GM12878 (cell line): Measurements from ENCODE around the gene RBM4B. TPM values are rescaled to one million over a fixed set of nuclear protein-coding genes. Genes with fewer than 3 reads are reported as not detected.

ENCODE experiments used
- ATAC-seq: fragments of 200-7000 bp; cut with Tn5 transposase; 3 replicates; pipeline ENCODE4 v1.9.1; 2020; ENCODE audit warnings: mild to moderate bottlenecking, moderate library complexity
- BruUV-seq: library from RNA; stranded (reverse); fragments of 400-500 nt; replicated peaks from 2 replicates; lab custom pipeline; 2021; lab: Mats Ljungman, UMichigan
- CTCF ChIA-PET: fragments of 300-600 bp; sonication (Branson Sonifier 250); formaldehyde crosslinking; extraction: SDS; loops from one replicate; lab custom pipeline; 2021; ENCODE audit warnings: inconsistent platforms; lab: Yijun Ruan, JAX
- POLR2A ChIA-PET: fragments of 350-600 bp; formaldehyde crosslinking; extraction: SDS; loops from one replicate; lab custom pipeline; 2021; ENCODE audit warnings: inconsistent platforms; lab: Charles Lee
- RAD21 ChIA-PET: fragments of 300-600 bp; sonication (Branson Sonifier 250); formaldehyde crosslinking; loops from one replicate; lab custom pipeline; 2023; ENCODE audit warnings: antibody characterized with exemption; ENCODE audit not compliant: unreplicated experiment; lab: Charles Lee
- SMC1A ChIA-PET: fragments of 300-600 bp; sonication (Branson Sonifier 250); formaldehyde crosslinking; loops from one replicate; lab custom pipeline; 2023; ENCODE audit not compliant: unreplicated experiment, uncharacterized antibody; lab: Charles Lee
- DNase-seq: peaks from one replicate; pipeline ENCODE4 v3.0.0-alpha.2; 2011; ENCODE audit warnings: low read depth, low spot score
- FAIRE-seq: peaks from 3 replicates; lab custom pipeline; 2011; peaks lifted over from hg19 to GRCh38; lab: Jason Lieb, UNC
- H2AFZ ChIP-seq: 2 replicates; pipeline ENCODE4 v1.6.0; 2011; ENCODE audit warnings: low read depth, low read length, control low read depth; ENCODE audit not compliant: control insufficient read depth
- H3K27ac ChIP-seq: 2 replicates; pipeline ENCODE4 v1.5.1; 2011; ENCODE audit warnings: control low read depth; ENCODE audit not compliant: control insufficient read depth, insufficient read depth
- H3K27me3 ChIP-seq, 2 experiments: replicated peaks in 1 of 2; 2 replicates each; pipeline versions ENCODE4 v1.6.0 to v1.6.1; 2011; ENCODE audit warnings: low read length in 1 of 2; ENCODE audit not compliant: control insufficient read depth in 2 of 2, insufficient read depth in 2 of 2
- H3K36me3 ChIP-seq, 2 experiments: 2 replicates each; pipeline ENCODE4 v1.5.1; 2011; ENCODE audit warnings: low read length in 1 of 2; ENCODE audit not compliant: control insufficient read depth in 2 of 2, insufficient read depth in 2 of 2
- H3K4me1 ChIP-seq: 2 replicates; pipeline ENCODE4 v1.6.1; 2011; ENCODE audit warnings: mild to moderate bottlenecking, low read length, moderate library complexity, mixed read lengths; ENCODE audit not compliant: control insufficient read depth, insufficient read depth
- H3K4me2 ChIP-seq: 2 replicates; pipeline ENCODE4 v1.6.0; 2011; ENCODE audit warnings: control low read depth; ENCODE audit not compliant: control insufficient read depth, insufficient read depth
- H3K4me3 ChIP-seq: fragments of 200-600 bp; sonication (generic); 2 replicates; pipeline ENCODE4 v1.5.1; 2016
- H3K79me2 ChIP-seq: 2 replicates; pipeline ENCODE4 v1.6.0; 2011; ENCODE audit warnings: low read length; ENCODE audit not compliant: control insufficient read depth, insufficient read depth
- H3K9ac ChIP-seq: 2 replicates; pipeline ENCODE4 v1.8.0; 2011; ENCODE audit warnings: low read length, control low read depth, mixed read lengths; ENCODE audit not compliant: control insufficient read depth, insufficient read depth
- H3K9me3 ChIP-seq: replicated peaks from 3 replicates; pipeline ENCODE4 v1.5.1; 2011; ENCODE audit warnings: mild to moderate bottlenecking, low read length; ENCODE audit not compliant: control insufficient read depth, insufficient read depth
- H4K20me1 ChIP-seq: 2 replicates; pipeline ENCODE4 v1.6.0; 2011; ENCODE audit not compliant: control insufficient read depth, insufficient read depth
- MEF2B ChIP-seq: fragments of 450-650 bp; IDR thresholded peaks from 2 replicates; pipeline ENCODE4 v1.6.1; 2018; ENCODE audit warnings: mild to moderate bottlenecking, moderate library complexity; ENCODE audit not compliant: partially characterized antibody, poor library complexity, severe bottlenecking
- NR2F1 ChIP-seq: fragments of 450-650 bp; conservative IDR thresholded peaks from 2 replicates; pipeline ENCODE4 v1.6.1; 2017; ENCODE audit warnings: mild to moderate bottlenecking
- RBBP5 ChIP-seq: fragments of 200-600 bp; sonication (generic); conservative IDR thresholded peaks from 2 replicates; pipeline ENCODE4 v1.6.1; 2016
- RCOR1 ChIP-seq: conservative IDR thresholded peaks from 2 replicates; pipeline ENCODE4 v1.6.1; 2012; ENCODE audit warnings: low read depth, low read length, improper control_type of control experiment
- STAT3 ChIP-seq: IDR thresholded peaks from 2 replicates; pipeline ENCODE4 v1.6.1; 2011; ENCODE audit warnings: low read depth, low read length, improper control_type of control experiment
- ZNF274 ChIP-seq: IDR thresholded peaks from one replicate; pipeline ENCODE4 v1.8.0; 2011; ENCODE audit not compliant: insufficient read length, insufficient read depth
- WGBS: methylation state at CpG from one replicate; pipeline ENCODE4 v1.1.6; 2016; ENCODE audit warnings: low lambda C conversion rate; ENCODE audit not compliant: insufficient replicate concordance, insufficient coverage; ENCODE audit errors: missing lambda C conversion rate; 5-methylcytosine and 5-hydroxymethylcytosine counted together
- in situ Hi-C: fragments of 300-500 bp; cut with MboI; formaldehyde crosslinking; loops from 9 replicates; pipeline ENCODE4 v1.14.3; 2018; ENCODE audit warnings: mixed read lengths
- intact Hi-C: fragments of 100-400 bp; cut with micrococcal nuclease; formaldehyde crosslinking; loops from one replicate; pipeline ENCODE4 v1.14.2; 2022; ENCODE audit not compliant: unreplicated experiment
- polyA plus RNA-seq, 11 experiments: library from polyadenylated mRNA; depleted of rRNA in 4 of 11; unstranded in 6 of 11; stranded (reverse) in 5 of 11; fragments of >200 nt; fragmentation: Nextera tagmentation in 4 of 11; fragmentation: Illumina TruSeq in 1 of 11; extraction: Ambion mirVana in 4 of 11; extraction: Trizol in 1 of 11; gene quantifications; 1 replicate in 1 of 11; 2 replicates in 10 of 11; pipeline versions ENCODE4 v1.2.1 to v1.2.3, GENCODE V29; 2011 to 2016; ENCODE audit warnings: inconsistent platforms in 2 of 11, missing spikeins in 2 of 11, low read depth in 1 of 11
- total RNA-seq, 4 experiments: library from RNA; depleted of rRNA in 3 of 4; stranded (reverse); fragments of >200 nt in 3 of 4; fragmentation: Illumina TruSeq in 1 of 4; extraction: Trizol in 1 of 4; gene quantifications; 2 replicates each; pipeline versions ENCODE4 v1.2.1 to v1.2.3, GENCODE V29; 2013 to 2021
- TF ChIP-seq, protein P1 (sequence below): fragments of 450-650 bp; IDR thresholded peaks from 2 replicates; pipeline ENCODE4 v1.6.1; 2016; ENCODE audit warnings: mild to moderate bottlenecking
- TF ChIP-seq, protein P2 (sequence below): fragments of 450-650 bp; formaldehyde crosslinking; IDR thresholded peaks from 2 replicates; pipeline ENCODE4 v1.4.0; 2020; ENCODE audit warnings: mild to moderate bottlenecking, moderate library complexity

Gene RBM4B
- total and polyA plus RNA-seq, 10 of the 15 experiments (the other 5 are each of a cell fraction or from before 2014, with no cell fraction given): 16.1 to 37.0 (median 21.6) TPM

DNA sequence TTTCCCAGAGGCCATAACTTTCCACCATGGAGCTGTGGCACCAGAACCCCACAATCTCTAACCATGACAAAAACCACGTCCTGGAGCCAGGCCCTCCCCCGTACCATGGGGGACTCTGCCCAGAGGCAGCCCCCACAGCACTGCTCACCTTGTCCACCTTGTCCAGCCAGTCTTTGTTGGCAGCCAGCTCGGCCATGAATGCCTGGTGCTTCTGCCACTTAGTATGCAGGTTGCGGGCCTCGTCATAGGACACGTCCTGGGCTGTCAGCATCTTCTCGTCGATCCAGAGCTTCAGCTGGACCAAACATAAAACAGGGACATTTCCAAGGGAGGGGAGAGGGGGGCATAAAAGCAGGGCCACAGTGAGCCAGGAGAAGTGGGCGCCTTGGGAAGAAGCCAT is 20.8 kb upstream of the RBM4B start (continued):
- TF ChIP-seq, protein P1, sequence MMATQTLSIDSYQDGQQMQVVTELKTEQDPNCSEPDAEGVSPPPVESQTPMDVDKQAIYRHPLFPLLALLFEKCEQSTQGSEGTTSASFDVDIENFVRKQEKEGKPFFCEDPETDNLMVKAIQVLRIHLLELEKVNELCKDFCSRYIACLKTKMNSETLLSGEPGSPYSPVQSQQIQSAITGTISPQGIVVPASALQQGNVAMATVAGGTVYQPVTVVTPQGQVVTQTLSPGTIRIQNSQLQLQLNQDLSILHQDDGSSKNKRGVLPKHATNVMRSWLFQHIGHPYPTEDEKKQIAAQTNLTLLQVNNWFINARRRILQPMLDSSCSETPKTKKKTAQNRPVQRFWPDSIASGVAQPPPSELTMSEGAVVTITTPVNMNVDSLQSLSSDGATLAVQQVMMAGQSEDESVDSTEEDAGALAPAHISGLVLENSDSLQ: no peak

DNA sequence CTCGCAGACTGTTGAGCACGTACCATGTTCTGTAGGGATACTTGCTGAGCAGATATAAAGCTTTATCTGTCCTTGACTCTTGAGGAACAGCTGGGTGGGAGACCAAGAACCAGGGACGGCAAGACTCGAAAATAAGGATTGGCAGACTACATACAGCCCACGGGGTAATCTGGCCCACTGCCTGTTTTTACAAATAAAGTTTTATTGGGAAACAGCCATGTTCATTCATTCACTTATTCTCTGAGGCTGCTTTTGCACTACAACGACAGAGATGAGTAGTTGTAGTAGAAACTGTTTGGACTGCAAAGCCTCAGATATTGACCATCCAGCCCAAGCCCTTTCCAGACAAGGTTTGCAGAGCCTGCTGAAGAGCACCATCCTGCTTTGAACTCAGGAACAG is 20.3 kb upstream of the RBM4B start:
- ATAC-seq: no peak
- Histone ChIP-seq H3K27me3 (no peaks in the 10 kb centered on the region; a peak in 1 of 4 replicates), H3K4me2 (no peak overlapping the region), H3K4me1 (no peaks in the 10 kb centered on the region), H4K20me1 (no peaks in the 10 kb centered on the region), H2AFZ (no peak overlapping the region), H3K9me3 (no peaks in the 10 kb centered on the region), H3K27ac (no peak overlapping the region), H3K79me2 (no peaks in the 10 kb centered on the region), H3K4me3 (no peak overlapping the region), H3K9ac (no peak overlapping the region), H3K36me3 (no peaks in the 10 kb centered on the region)
- TF ChIP-seq RCOR1 (no peak), MEF2B (no peak), STAT3 (no peak), ZNF274 (no peak), NR2F1 (no peak), RBBP5 (no peak)
- TF ChIP-seq, protein P2, sequence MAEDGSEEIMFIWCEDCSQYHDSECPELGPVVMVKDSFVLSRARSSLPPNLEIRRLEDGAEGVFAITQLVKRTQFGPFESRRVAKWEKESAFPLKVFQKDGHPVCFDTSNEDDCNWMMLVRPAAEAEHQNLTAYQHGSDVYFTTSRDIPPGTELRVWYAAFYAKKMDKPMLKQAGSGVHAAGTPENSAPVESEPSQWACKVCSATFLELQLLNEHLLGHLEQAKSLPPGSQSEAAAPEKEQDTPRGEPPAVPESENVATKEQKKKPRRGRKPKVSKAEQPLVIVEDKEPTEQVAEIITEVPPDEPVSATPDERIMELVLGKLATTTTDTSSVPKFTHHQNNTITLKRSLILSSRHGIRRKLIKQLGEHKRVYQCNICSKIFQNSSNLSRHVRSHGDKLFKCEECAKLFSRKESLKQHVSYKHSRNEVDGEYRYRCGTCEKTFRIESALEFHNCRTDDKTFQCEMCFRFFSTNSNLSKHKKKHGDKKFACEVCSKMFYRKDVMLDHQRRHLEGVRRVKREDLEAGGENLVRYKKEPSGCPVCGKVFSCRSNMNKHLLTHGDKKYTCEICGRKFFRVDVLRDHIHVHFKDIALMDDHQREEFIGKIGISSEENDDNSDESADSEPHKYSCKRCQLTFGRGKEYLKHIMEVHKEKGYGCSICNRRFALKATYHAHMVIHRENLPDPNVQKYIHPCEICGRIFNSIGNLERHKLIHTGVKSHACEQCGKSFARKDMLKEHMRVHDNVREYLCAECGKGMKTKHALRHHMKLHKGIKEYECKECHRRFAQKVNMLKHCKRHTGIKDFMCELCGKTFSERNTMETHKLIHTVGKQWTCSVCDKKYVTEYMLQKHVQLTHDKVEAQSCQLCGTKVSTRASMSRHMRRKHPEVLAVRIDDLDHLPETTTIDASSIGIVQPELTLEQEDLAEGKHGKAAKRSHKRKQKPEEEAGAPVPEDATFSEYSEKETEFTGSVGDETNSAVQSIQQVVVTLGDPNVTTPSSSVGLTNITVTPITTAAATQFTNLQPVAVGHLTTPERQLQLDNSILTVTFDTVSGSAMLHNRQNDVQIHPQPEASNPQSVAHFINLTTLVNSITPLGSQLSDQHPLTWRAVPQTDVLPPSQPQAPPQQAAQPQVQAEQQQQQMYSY (CRISPR knock-in tag): no peak
- in situ Hi-C loops (no loop called here), intact Hi-C loops (no loop called here)
- no peak for FAIRE-seq
- BruUV-seq: no TSS peak
- POLR2A ChIA-PET: no interaction called here
- SMC1A ChIA-PET: no interaction called here
- no peak for DNase-seq
- CTCF ChIA-PET: interaction anchor here (1.0 to 5.8 kb wide), 2 partner anchors 12 to 135 kb away, joined by 4 to 67 read pairs; no protein-coding TSS in a partner anchor
- WGBS: 51% methylated on average over 6 of the region's 6 CpGs
- RAD21 ChIA-PET: no interaction called here
